Endothelial cell of umbilical vein (primary cell): ENCODE data around the gene ACADSB. TPM values are rescaled to one million over a fixed set of nuclear protein-coding genes. Genes with fewer than 3 reads are reported as not detected.

ENCODE experiments used
- BruUV-seq: library from RNA; stranded (reverse); fragments of 400-500 nt; replicated peaks from 2 replicates; lab custom pipeline; 2021; lab: Mats Ljungman, UMichigan
- CTCF ChIA-PET: fragments of 300-600, 350-600 bp; sonication (Branson Sonifier 250); formaldehyde crosslinking; loops from one replicate; lab custom pipeline; 2021; ENCODE audit warnings: antibody characterized with exemption, inconsistent platforms; lab: Charles Lee
- POLR2A ChIA-PET: fragments of 300-600, 350-600 bp; sonication (Branson Sonifier 250); formaldehyde crosslinking; loops from one replicate; lab custom pipeline; 2021; ENCODE audit warnings: antibody characterized with exemption, inconsistent platforms; lab: Charles Lee
- DNase-seq: peaks from one replicate; pipeline ENCODE4 v3.0.0-alpha.2; 2011; ENCODE audit warnings: low read depth, low spot score
- FAIRE-seq: peaks from 2 replicates; lab custom pipeline; 2011; peaks lifted over from hg19 to GRCh38; lab: Jason Lieb, UNC
- H2AFZ ChIP-seq: 2 replicates; pipeline ENCODE4 v1.6.0; 2012; ENCODE audit warnings: low read depth, low read length, control low read depth, inconsistent platforms
- H3K27ac ChIP-seq: 2 replicates; pipeline ENCODE4 v1.5.1; 2011; ENCODE audit warnings: low read depth, mild to moderate bottlenecking, control low read depth, low read length, moderate library complexity; ENCODE audit not compliant: insufficient read depth
- H3K27me3 ChIP-seq, 2 experiments: 2 replicates each; pipeline versions ENCODE4 v1.6.0 to v1.6.1; 2011; ENCODE audit warnings: low read length in 2 of 2, mixed read lengths in 1 of 2; ENCODE audit not compliant: control insufficient read depth in 2 of 2, insufficient read depth in 2 of 2
- H3K36me3 ChIP-seq, 2 experiments: 2 replicates in 1 of 2; 3 replicates in 1 of 2; pipeline ENCODE4 v1.5.1; 2011; ENCODE audit warnings: low read length in 2 of 2, mild to moderate bottlenecking in 1 of 2, moderate library complexity in 1 of 2; ENCODE audit not compliant: control insufficient read depth in 2 of 2, insufficient read depth in 2 of 2; ENCODE audit errors: extremely low read depth in 1 of 2
- H3K4me1 ChIP-seq: 3 replicates; pipeline ENCODE4 v1.5.1; 2011; ENCODE audit warnings: mild to moderate bottlenecking, low read length; ENCODE audit not compliant: control insufficient read depth, insufficient read depth; ENCODE audit errors: extremely low read depth
- H3K4me2 ChIP-seq: 2 replicates; pipeline ENCODE4 v1.6.1; 2011; ENCODE audit warnings: low read length, control low read depth, mixed read lengths; ENCODE audit not compliant: insufficient read depth
- H3K4me3 ChIP-seq, 3 experiments: fragments of 200-600 bp in 1 of 3; sonication (generic), shearing (Covaris generic) in 1 of 3; replicated peaks in 1 of 3; 2 replicates each; pipeline ENCODE4 v1.5.1; 2011 to 2016; ENCODE audit warnings: control low read depth in 3 of 3, low read length in 3 of 3, mild to moderate bottlenecking in 2 of 3, inconsistent platforms in 1 of 3, low read depth in 1 of 3, moderate library complexity in 1 of 3; ENCODE audit not compliant: insufficient read depth in 1 of 3
- H3K79me2 ChIP-seq: 2 replicates; pipeline ENCODE4 v1.6.0; 2012; ENCODE audit warnings: low read length, inconsistent platforms; ENCODE audit not compliant: control insufficient read depth, insufficient read depth
- H3K9ac ChIP-seq: replicated peaks from 2 replicates; pipeline ENCODE3; 2011; ENCODE audit warnings: low read length, control low read depth; ENCODE audit not compliant: insufficient read depth; ENCODE audit errors: extremely low read depth
- H3K9me1 ChIP-seq: replicated peaks from 3 replicates; pipeline ENCODE4 v1.6.0; 2011; ENCODE audit warnings: mild to moderate bottlenecking, low read length; ENCODE audit not compliant: control insufficient read depth, insufficient read depth; ENCODE audit errors: extremely low read depth
- H3K9me3 ChIP-seq: replicated peaks from 2 replicates; pipeline ENCODE4 v1.5.1; 2012; ENCODE audit warnings: low read length, inconsistent platforms; ENCODE audit not compliant: control insufficient read depth, insufficient read depth
- H4K20me1 ChIP-seq: replicated peaks from 2 replicates; pipeline ENCODE3; 2011; ENCODE audit warnings: mild to moderate bottlenecking, low read length; ENCODE audit not compliant: control insufficient read depth, insufficient read depth; ENCODE audit errors: extremely low read depth
- EZH2 ChIP-seq: IDR thresholded peaks from 2 replicates; pipeline ENCODE4 v1.6.1; 2012; ENCODE audit warnings: borderline replicate concordance, low read depth, mild to moderate bottlenecking, moderate library complexity, low read length, inconsistent platforms; ENCODE audit not compliant: severe bottlenecking
- FOS ChIP-seq: IDR thresholded peaks from 2 replicates; pipeline ENCODE4 v1.6.1; 2011; ENCODE audit warnings: mild to moderate bottlenecking, low read length, moderate library complexity, borderline replicate concordance; ENCODE audit not compliant: insufficient read depth
- GATA2 ChIP-seq: IDR thresholded peaks from 2 replicates; pipeline ENCODE4 v1.7.0; 2011; ENCODE audit warnings: low read depth, mild to moderate bottlenecking, moderate library complexity, mixed read lengths, low read length; ENCODE audit not compliant: insufficient read length, insufficient read depth
- JUN ChIP-seq: IDR thresholded peaks from 2 replicates; pipeline ENCODE4 v1.6.1; 2011; ENCODE audit warnings: borderline replicate concordance, low read depth; ENCODE audit not compliant: insufficient read length, insufficient read depth
- MYC ChIP-seq: IDR thresholded peaks from one replicate; pipeline ENCODE4 v1.6.1; 2011; ENCODE audit warnings: mild to moderate bottlenecking, low read depth, low read length
- POLR2A ChIP-seq: IDR thresholded peaks from 2 replicates; pipeline ENCODE4 v1.6.1; 2012; ENCODE audit warnings: low read depth, mild to moderate bottlenecking, control low read depth, low read length
- POLR2AphosphoS5 ChIP-seq: IDR thresholded peaks from 2 replicates; pipeline ENCODE4 v1.6.1; 2012; ENCODE audit warnings: low read depth, mild to moderate bottlenecking, control low read depth, low read length, moderate library complexity; ENCODE audit not compliant: insufficient read depth
- dilution Hi-C: fragments of 300-500 bp; cut with MboI; formaldehyde crosslinking; loops from one replicate; pipeline ENCODE4 v1.15.0; 2019; ENCODE audit warnings: low sequenced_read_pairs; ENCODE audit not compliant: extremely low pct_ligation_motif_present
- intact Hi-C: fragments of 100-400 bp; cut with micrococcal nuclease; formaldehyde crosslinking; loops from one replicate; pipeline ENCODE4 v1.10.0; 2022
- polyA plus RNA-seq, 4 experiments: library from polyadenylated mRNA; depleted of rRNA in 3 of 4; stranded (reverse) in 3 of 4; unstranded in 1 of 4; fragments of >200 nt; gene quantifications; 2 replicates each; pipeline versions ENCODE4 v1.2.1 to v1.2.3, GENCODE V29; 2011 to 2012; ENCODE audit warnings: missing spikeins in 1 of 4
- total RNA-seq: library from RNA; stranded (reverse); gene quantifications from 2 replicates; pipeline ENCODE4 v1.2.3, GENCODE V29; 2021
- TF ChIP-seq, protein P1 (sequence below), 2 donors: IDR thresholded peaks; 1 replicate in 1 of 2; 2 replicates in 1 of 2; pipeline ENCODE4 v1.5.1; 2011; ENCODE audit warnings: low read length in 2 of 2, mild to moderate bottlenecking in 2 of 2, moderate library complexity in 2 of 2, control low read depth in 1 of 2, inconsistent platforms in 1 of 2, low read depth in 1 of 2; ENCODE audit not compliant: insufficient read depth in 1 of 2; ENCODE audit errors: extremely low read depth in 1 of 2
- TF ChIP-seq, protein P2 (sequence below): IDR thresholded peaks from 2 replicates; pipeline ENCODE4 v1.6.1; 2011; ENCODE audit not compliant: insufficient read depth, insufficient read length

The ACADSB gene
- total and polyA plus RNA-seq, 2 donors (not counting 3 experiments of a cell fraction or from before 2014, with no cell fraction given) = 3.1 to 15.2 TPM

DNA sequence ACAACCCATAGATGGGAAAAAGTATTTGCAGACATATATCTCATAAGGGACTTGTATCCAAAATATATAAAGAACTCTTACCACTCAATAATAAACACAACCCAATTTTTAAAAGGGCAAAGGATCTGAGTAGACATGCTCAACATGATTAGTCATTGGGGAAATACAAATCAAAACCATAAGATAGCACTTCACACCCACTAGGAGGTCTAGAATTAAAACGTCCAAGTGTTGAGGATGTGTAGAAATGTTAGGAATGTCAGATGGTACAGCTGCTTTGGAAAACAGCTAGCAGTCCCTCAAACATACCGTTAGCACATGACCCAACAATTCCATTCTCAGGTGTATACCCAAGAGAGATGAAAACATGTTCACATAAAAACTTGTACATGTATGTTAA lies 20.3 kb upstream of the ACADSB start:
- FAIRE-seq (no peak), DNase-seq (no peak)
- dilution Hi-C loops = no loop called here
- no peak overlapping the region for H3K4me3 ChIP-seq
- H4K20me1 ChIP-seq = no peaks in the 10 kb centered on the region
- ChIA-PET CTCF (no interaction called here), POLR2A (no interaction called here)
- H3K4me2 ChIP-seq = no peak overlapping the region
- H3K27me3 ChIP-seq = no peaks in the 10 kb centered on the region
- TF ChIP-seq POLR2A (no peak), MYC (no peak), JUN (no peak), POLR2AphosphoS5 (no peak), GATA2 (no peak), FOS (no peak), EZH2 (no peak)
- TF ChIP-seq, protein P1, sequence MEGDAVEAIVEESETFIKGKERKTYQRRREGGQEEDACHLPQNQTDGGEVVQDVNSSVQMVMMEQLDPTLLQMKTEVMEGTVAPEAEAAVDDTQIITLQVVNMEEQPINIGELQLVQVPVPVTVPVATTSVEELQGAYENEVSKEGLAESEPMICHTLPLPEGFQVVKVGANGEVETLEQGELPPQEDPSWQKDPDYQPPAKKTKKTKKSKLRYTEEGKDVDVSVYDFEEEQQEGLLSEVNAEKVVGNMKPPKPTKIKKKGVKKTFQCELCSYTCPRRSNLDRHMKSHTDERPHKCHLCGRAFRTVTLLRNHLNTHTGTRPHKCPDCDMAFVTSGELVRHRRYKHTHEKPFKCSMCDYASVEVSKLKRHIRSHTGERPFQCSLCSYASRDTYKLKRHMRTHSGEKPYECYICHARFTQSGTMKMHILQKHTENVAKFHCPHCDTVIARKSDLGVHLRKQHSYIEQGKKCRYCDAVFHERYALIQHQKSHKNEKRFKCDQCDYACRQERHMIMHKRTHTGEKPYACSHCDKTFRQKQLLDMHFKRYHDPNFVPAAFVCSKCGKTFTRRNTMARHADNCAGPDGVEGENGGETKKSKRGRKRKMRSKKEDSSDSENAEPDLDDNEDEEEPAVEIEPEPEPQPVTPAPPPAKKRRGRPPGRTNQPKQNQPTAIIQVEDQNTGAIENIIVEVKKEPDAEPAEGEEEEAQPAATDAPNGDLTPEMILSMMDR (IDR thresholded peaks at IDR 0.05; ENCODE audit: extremely low read depth in 1 of 2, insufficient read depth in 1 of 2, low read depth in 1 of 2, low read length in 2 of 2) = no peak
- TF ChIP-seq, protein P2, sequence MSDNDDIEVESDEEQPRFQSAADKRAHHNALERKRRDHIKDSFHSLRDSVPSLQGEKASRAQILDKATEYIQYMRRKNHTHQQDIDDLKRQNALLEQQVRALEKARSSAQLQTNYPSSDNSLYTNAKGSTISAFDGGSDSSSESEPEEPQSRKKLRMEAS = no peak
- no peaks in the 10 kb centered on the region for H3K9me1 ChIP-seq
- no peak overlapping the region for H3K9ac ChIP-seq
- no peaks in the 10 kb centered on the region for H3K4me1 ChIP-seq
- H2AFZ ChIP-seq = no peak overlapping the region
- no TSS peak for BruUV-seq
- no peak overlapping the region for H3K27ac ChIP-seq
- intact Hi-C loops = no loop called here
- H3K79me2 ChIP-seq = no peaks in the 10 kb centered on the region
- H3K36me3 ChIP-seq = no peaks in the 10 kb centered on the region
- no peaks in the 10 kb centered on the region for H3K9me3 ChIP-seq
